ENCODE data around the gene CUL1. TPM values are rescaled to one million over a fixed set of nuclear protein-coding genes. Genes with fewer than 3 reads are reported as not detected.

Gene CUL1
- total RNA-seq, 1 experiment from 2014 or later, result 53.1 TPM

GRCh38 chr7:148753224-148753623, 54.5 kb downstream of the CUL1 start:
- Histone ChIP-seq H3K36me3 (ENCODE audit: control insufficient read depth in 1 of 2, insufficient read depth in 2 of 2, low read length in 2 of 2) (peaks cover 0 to 3% of the 10 kb centered on the region in 2 experiments; a peak in 2 of 4 replicates), H3K79me2 (ENCODE audit: insufficient read depth, low read length) (peaks cover 52% of the 10 kb centered on the region), H3K9me2 (ENCODE audit: insufficient read depth) (no peaks in the 10 kb centered on the region), H3K27ac (ENCODE audit: low read depth, low read length) (no peak overlapping the region), H3K4me2 (ENCODE audit: low read length) (no peak overlapping the region), H3K4me3 (replicated peaks in 1 of 2; ENCODE audit: low read depth in 1 of 2, low read length in 2 of 2) (no peak overlapping the region), H3K9ac (ENCODE audit: low read length) (no peak overlapping the region), H3K27me3 (ENCODE audit: insufficient read depth, low read length) (no peaks in the 10 kb centered on the region), H2AFZ (ENCODE audit: low read depth, low read length, poor library complexity, severe bottlenecking) (no peak overlapping the region), H3K9me3 (ENCODE audit: control insufficient read depth in 1 of 2, insufficient read depth in 1 of 2, low read depth in 1 of 2, low read length in 2 of 2) (no peaks in the 10 kb centered on the region), H4K20me1 (ENCODE audit: insufficient read depth) (no peaks in the 10 kb centered on the region), H3K4me1 (ENCODE audit: control insufficient read depth in 1 of 2, insufficient read depth in 2 of 2, low read length in 2 of 2) (no peaks in the 10 kb centered on the region)
- ChIA-PET POLR2A (no interaction called here), CTCF (no interaction called here), RAD21 (ENCODE audit: low non-redundant PET in 1 of 2, low total read pairs in 2 of 2, uncharacterized antibody in 2 of 2, unreplicated experiment in 2 of 2) (no interaction called here)
- ATAC-seq (no peak), DNase-seq (ENCODE audit: low read depth, low spot score) (no peak)
- intact Hi-C loops (cut with micrococcal nuclease), result no loop called here
- no TSS peak for BruUV-seq (replicated peaks)
- TF ChIP-seq ZBTB33 (IDR thresholded peaks at IDR 0.05; ENCODE audit: extremely low read depth, insufficient replicate concordance, low read length) (no peak), TCF7L2 (IDR thresholded peaks at IDR 0.05; ENCODE audit: borderline replicate concordance, extremely low read depth, insufficient read depth, insufficient read length) (no peak), YY1 (IDR thresholded peaks at IDR 0.05; ENCODE audit: extremely low read depth, insufficient replicate concordance, low read depth, low read length) (no peak), SIN3A (IDR thresholded peaks at IDR 0.05; ENCODE audit: low read depth) (no peak), SRF (IDR thresholded peaks at IDR 0.05; ENCODE audit: low read depth) (no peak), CEBPB (IDR thresholded peaks at IDR 0.05; ENCODE audit: low read depth) (no peak), CBX3 (IDR thresholded peaks at IDR 0.05; ENCODE audit: low read depth) (no peak), EZH2 (IDR thresholded peaks at IDR 0.05) (no peak), SP1 (IDR thresholded peaks at IDR 0.05; ENCODE audit: low read depth) (no peak), ZNF274 (IDR thresholded peaks at IDR 0.05; ENCODE audit: low read depth, low read length) (no peak), JUND (IDR thresholded peaks at IDR 0.05) (no peak), FOSL1 (IDR thresholded peaks at IDR 0.05; ENCODE audit: low read depth) (no peak)
- TF ChIP-seq, protein P1, sequence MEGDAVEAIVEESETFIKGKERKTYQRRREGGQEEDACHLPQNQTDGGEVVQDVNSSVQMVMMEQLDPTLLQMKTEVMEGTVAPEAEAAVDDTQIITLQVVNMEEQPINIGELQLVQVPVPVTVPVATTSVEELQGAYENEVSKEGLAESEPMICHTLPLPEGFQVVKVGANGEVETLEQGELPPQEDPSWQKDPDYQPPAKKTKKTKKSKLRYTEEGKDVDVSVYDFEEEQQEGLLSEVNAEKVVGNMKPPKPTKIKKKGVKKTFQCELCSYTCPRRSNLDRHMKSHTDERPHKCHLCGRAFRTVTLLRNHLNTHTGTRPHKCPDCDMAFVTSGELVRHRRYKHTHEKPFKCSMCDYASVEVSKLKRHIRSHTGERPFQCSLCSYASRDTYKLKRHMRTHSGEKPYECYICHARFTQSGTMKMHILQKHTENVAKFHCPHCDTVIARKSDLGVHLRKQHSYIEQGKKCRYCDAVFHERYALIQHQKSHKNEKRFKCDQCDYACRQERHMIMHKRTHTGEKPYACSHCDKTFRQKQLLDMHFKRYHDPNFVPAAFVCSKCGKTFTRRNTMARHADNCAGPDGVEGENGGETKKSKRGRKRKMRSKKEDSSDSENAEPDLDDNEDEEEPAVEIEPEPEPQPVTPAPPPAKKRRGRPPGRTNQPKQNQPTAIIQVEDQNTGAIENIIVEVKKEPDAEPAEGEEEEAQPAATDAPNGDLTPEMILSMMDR (IDR thresholded peaks at IDR 0.05 in 2 of 3, conservative IDR thresholded peaks at IDR 0.05 in 1 of 3; ENCODE audit: borderline replicate concordance in 1 of 3, insufficient read depth in 1 of 3, low read depth in 2 of 3, low read length in 2 of 3), result no peak
- TF ChIP-seq, protein P2, sequence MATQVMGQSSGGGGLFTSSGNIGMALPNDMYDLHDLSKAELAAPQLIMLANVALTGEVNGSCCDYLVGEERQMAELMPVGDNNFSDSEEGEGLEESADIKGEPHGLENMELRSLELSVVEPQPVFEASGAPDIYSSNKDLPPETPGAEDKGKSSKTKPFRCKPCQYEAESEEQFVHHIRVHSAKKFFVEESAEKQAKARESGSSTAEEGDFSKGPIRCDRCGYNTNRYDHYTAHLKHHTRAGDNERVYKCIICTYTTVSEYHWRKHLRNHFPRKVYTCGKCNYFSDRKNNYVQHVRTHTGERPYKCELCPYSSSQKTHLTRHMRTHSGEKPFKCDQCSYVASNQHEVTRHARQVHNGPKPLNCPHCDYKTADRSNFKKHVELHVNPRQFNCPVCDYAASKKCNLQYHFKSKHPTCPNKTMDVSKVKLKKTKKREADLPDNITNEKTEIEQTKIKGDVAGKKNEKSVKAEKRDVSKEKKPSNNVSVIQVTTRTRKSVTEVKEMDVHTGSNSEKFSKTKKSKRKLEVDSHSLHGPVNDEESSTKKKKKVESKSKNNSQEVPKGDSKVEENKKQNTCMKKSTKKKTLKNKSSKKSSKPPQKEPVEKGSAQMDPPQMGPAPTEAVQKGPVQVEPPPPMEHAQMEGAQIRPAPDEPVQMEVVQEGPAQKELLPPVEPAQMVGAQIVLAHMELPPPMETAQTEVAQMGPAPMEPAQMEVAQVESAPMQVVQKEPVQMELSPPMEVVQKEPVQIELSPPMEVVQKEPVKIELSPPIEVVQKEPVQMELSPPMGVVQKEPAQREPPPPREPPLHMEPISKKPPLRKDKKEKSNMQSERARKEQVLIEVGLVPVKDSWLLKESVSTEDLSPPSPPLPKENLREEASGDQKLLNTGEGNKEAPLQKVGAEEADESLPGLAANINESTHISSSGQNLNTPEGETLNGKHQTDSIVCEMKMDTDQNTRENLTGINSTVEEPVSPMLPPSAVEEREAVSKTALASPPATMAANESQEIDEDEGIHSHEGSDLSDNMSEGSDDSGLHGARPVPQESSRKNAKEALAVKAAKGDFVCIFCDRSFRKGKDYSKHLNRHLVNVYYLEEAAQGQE (IDR thresholded peaks at IDR 0.05; ENCODE audit: low read depth), result no peak

All from HCT116 (cell line).